Measurements from ENCODE around the gene FAM83F.
"Not testable (repeated sequence)": the region's sequence is repeated elsewhere in the genome, so short reads cannot be mapped to it uniquely, and the experiment has no call there.

FAM83F gene

DNA sequence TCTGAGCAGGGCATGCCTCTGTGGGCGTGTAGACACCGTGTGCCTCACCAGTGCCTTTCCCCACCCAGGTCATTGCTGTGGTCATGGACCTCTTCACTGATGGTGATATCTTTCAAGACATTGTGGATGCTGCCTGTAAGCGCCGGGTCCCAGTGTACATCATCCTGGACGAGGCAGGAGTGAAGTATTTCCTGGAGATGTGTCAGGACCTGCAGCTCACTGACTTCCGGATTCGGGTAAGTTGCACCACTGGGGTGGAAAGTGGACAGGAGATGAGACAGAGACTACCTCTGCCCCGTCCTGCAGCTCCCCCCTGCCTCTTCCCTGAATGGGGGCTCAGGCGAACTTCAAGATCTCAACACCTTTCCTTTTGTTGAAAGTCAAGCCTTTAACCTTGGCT, 24.3 kb downstream of the FAM83F start:
- no peak for DNase-seq

DNA sequence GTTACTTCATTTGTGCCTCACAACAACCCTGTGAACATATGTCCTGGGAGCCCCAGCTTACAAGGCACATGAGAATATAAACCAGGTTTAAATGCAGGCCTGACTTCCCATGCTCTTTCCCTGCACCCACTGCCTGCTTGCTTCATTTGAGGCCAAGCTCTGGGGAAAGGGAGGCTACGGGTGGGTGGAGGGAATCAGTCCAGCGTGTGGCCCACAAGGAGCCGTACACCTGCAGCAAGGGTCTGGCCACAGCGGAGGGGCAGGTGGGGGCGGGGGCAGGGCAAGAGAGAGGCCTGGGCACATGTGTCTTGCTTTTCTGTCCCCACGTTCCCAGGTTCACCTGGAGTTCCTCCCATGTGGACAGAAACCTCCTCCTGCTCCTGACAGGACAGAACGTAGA, 26.2 kb downstream of the FAM83F start:
- no peak for DNase-seq

DNA sequence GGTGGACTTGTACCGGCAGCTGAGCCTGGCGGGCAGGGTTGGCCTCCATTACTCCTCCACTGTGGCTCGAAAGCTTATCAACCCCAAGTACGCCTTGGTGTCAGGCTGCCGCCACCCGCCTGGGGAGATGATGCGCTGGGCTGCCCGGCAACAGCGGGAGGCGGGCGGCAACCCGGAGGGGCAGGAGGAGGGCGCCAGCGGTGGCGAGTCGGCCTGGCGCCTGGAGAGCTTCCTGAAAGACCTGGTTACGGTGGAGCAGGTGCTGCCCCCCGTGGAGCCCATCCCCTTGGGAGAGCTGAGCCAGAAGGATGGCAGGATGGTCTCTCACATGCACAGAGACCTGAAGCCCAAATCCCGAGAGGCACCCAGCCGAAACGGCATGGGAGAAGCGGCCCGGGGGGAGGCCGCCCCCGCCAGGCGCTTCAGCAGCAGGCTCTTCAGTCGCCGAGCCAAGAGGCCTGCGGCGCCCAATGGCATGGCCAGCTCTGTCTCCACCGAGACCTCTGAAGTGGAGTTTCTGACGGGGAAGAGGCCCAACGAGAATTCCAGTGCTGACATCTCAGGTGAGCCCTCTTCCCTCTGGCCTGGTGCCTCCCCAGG, 26.7 kb downstream of the FAM83F start:
- DNase-seq: no peak

DNA sequence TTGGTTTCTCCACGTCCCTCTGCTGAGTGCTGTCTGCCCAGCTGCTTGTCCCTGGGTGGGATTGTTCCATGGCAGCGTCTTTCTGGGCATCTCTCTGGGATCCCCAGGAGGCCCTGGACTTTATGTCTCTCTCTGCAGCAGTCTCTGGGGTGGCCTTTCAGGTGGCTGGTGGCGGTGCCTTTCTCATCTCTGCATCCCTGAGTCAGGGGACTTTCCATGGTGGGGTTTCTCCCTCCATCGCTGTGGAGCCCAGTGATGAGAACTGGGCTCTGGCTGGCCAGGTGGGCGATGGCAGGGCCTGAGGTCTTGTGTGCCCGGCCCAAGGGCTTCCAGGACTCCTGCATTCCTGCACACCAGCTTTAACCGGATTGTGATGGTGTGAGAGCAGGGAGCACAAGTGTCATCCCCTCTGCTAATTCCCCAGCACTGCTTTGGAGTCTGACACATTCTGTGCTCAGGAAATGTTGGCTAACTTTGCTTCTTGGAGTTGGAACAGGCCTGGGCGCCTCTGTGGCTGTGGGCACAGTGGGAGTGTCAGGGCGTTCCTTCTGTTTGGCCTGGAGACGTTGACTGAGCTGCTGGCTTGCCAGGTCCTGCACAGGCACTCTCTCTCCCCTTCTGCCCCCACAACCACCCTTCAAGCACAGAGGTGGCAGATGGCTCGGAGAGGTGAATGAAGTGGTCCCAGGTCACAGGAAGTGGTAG, 27.9 kb downstream of the FAM83F start:
- no peak for DNase-seq

DNA sequence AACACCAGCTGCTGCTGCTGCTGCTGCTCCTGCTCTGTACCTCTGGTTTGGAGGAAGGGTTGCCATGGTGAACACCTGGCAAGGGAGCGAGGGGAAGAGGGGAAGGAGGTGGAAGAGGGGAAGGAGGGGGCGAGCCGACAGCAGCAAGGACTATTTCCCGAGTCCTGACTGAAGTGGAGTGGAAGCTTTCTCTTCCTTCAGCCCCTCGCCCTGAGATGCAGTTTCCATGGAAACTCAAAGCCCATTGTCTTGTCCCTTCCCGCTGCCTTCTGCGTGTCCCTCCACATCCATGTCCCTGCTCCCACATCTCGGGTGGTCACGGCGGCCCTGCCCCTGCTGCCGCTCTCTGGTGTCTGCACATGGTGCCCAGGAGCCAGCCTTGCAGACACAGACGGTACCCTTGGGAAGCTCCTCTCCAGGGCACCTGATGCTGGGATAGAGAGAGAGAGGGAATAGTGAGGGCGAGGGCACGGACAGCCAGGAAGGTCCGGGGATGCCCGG, 28.6 kb downstream of the FAM83F start:
- DNase-seq: no peak

DNA sequence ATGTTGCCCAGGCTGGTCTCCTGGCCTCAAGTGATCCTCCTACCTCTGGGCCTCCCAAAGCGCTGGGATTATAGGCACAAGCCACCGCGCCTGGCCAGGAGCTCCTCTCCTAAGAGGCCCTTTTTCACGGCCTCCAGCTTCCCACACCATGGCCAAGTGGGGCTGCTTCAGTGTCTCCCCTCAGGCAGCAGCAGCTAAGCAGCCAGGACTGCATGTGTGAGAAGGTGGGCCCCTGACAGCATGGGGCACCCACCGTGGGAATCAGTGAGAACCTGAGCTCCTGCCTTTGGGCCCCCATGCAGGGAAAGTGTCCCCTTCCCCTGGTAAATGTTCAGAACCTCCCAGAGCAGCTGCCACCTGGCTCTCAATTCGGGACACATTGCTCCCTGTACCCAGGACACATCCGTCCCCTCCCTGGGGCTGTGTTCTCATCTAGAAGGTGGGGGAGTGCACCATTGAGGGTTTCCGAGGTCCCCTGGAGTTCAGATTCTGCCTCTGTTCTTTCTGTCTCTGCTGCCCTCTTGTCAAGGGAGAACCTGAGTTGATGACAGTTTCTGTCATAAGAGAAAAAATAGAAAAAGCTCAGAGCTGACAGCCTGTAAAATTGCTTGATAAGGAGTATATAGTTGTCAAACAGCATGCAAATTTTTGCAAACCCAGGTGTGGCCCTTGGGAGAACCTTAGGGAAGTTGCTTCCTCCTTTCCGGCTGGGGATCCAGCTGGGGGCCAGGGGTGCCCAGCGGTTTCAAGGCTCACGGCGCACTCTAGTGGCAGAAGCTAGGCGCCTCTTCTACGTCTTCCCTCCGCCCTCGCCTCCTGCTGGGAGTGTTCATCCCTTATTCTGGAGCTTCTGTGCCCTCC, 29.7 kb downstream of the FAM83F start:
- DNase-seq: peak; percentile 54

DNA sequence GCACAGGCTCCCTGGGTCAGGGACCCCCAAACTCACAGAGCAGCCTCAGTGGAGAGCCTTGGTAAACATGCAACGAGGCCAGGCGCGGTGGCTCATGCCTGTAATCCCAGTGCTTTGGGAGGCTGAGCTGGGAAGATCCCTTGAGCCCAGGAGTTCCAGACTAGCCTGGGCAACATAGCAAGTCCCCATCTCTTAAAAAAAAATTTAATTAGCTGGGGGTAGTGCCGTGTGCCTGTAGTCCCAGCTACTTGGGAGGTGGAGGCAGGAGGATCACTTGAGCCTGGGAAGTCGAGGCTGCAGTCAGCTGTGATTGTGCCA, 30.3 kb downstream of the FAM83F start:
- DNase-seq: not testable (repeated sequence)

DNA sequence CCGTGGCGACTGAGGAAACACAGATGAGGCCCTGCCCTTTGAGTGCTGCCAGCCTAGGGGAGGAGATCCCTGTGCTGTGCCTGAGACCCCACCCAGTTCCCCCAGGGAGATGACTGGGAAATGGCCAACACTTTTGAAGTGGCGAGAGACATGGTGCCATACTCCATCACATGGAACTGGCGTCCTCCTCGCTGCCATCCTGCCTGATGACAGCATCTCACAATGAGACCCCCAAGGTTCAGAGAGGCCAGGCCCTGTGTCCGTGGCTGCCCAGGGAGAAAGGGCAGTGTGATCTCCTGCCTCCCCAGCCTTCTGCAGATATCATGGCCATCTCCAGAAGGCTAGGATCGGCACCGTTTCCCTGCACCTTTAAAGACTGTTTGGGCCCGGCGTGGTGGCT, 31.1 kb downstream of the FAM83F start:
- DNase-seq: no peak

DNA sequence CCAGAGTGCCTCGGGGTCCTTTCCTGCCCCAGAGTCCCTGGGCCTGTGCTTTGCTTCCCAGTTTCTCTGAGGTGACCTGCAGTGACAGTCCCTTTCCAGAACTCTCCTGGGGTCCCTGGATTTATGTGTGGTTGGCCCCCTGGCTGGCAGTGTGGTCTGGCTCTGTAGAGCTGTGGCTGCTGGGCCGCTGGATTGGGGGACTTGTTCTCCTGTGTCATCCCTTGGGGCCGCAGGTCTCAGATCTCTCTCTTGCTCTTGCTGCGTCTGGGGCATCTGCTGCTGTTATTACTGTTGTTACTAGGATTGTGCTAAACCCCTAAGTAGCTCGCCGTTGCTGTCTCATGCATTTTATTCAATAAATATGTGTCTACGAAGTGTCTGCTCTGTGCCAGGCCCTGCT, 31.9 kb downstream of the FAM83F start:
- DNase-seq: no peak

DNA sequence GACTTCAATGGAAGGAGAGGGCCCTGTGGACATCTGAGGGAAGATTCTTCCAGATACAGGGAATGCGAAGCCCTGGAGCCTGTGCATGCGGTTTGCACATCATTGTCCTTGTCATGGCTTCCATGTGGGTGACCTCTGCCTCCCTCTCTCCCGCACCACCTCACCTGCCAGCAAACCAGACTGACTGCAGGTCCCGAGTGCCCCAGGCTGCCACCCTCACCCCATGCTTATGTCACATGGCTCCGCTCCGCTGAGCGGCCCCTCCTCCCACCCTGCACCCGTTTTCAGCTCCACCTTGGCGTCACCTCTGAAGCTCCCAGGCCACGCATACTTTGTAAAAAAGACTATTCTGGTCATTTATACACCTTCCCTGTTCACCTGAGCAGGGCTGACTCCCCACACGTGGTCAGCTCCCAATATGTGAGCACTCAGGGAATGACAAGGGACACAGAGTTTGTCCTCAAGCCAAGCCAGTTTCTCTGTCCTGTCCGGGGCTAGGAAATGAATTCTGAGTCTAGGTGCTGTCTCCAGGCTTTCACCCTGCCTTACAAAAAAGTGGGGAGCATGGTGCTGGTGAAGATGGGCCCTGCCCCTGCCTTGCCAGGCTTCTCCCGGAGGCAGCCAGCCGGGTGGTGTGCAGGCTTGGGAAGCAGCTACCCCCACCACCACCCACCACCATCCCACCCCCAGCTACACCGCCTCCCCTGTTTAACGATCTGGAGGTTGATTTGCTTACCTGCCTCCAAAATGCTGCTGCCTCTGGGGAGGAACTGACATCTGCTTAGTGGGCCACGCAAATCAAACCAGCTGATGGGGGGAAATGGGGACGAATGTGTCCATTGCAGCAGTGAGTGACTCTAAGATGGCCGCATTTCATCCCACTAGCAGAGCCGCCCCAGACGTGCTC, 32.7 kb downstream of the FAM83F start:
- DNase-seq: no peak

DNA sequence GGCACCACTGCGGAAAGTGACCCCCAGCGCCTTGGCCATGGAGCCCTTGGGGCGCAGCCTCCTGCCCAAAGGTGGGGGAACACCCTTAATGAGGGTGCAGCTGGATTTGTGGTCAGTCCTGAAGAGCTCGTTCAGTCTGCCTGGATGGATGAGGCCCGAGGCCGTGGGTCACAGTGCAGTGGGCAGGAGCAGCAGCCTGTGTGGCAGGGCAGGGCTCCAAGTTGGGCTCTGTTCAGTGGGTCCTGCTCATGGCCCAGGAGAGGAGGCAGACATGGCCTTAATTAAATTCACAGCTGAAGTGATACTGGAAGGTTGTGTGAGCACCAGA, 33.3 kb downstream of the FAM83F start:
- no peak for DNase-seq

DNA sequence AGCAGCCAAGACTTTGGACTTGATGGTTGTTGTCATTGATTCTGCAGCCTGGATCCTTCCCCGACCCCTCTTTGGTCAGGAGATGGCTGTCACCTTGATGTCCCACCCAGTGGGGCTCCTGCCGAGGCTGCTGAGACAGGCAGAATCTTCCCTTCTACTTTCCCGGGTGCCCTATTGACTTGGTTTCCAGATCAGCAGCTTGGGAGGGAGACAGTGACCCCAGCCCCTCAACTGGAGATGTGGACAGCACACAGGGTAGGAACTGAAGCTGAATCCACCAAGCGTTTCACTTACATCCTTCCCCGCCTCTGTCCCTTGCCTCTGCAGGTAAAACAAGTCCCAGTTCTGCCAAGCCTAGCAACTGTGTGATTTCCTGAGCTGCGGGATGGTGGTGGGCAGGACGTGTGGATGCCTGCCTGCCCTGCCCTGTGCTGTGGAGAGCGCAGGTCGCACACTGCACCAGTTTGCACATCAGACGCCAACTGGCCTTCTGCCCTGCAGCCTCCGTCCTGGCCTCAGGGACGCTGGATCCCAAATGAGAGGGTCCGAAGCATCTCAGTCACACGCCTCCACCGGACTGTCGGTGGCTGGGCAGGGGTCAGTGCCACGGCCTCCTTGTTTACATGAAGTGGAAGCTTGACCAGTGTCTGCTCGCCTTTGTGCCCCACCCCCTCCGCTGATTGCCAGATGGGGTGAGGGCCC, 34.6 kb downstream of the FAM83F start:
- no peak for DNase-seq

DNA sequence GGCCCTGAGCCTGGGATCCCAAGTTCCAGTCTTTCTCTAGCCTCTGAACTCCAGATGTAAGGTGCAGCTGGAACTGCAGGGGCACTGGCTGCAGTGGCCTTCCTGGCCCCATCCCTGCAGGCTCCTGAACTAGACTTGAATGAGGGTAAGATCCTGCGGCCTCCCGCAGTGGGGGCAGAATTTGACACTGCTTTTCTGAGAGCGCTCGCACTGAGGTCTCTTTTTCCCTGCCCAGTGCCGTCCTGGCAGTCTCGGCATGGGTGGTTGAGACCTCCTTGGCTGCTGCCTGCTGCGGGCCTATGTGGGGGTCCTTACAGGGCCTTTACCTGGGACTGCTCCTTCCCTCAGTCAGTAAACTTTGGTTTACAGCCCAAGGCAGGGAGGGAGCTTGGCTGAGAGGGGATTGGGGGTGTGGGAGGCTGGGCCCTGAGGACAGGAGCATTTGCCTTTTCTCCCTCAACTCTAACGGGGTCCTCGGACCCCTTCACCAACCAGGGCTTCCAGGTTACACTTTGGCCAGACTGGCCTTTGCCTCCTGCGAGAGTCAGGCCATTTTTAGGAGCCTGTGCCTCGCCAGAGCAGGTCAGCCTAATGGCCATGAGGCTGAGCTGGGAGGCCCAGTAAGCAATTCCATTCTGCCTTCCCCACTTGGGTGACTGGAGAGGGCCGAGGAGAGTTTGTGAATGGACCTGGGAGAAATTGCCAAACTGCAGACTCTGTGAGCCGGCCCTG, 35.4 kb downstream of the FAM83F start:
- no peak for DNase-seq

DNA sequence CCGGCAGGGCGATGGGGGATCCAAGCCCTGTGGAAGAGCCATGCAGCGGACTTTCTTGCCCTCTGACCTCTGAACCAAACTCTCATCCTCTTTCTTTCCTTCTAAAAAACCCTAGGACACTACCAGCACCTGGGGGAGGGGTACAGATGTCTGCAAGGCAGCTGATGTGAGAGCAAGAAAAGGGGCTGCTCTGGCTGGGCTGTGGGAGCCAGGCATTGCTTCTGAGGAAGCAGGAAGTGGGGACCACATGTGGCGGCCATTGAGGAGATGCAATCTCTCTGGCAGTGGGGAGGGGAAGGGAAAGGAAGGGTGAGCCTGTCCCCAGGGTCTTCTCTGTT, 36.0 kb downstream of the FAM83F start:
- no peak for DNase-seq

DNA sequence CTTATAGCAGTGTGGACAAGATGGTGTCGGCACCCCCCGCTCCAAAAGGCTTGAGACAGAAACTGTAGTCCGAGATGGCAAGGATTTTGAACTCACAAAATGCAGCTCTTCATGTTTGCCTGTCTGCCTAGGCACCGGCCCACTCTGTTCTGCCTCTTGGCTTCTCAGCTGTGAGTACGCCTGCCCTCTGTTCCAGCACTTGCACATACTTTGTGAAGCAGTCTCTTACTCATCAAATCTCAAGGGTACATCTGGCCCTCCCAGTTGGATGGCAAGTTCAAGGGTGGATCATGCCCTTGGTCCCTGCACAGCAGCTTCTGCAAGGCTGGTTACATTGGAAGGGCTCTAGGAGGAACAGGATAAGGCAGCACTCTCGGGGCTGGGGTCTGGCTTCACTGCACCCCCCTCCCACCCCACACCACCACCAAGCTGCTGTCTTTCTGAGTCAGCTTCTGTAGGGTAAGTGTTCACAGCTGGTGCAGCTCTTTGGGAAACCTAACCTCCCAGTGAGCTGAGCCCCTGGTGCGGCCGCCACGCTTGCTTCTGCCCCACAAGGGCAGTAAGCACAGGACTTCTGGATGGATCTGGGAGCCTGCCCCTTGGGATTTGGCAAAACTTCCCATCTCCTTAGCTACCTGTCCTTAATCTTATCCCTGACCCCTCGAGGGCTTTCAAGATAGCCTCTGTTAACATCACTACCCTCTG, 37.2 kb downstream of the FAM83F start:
- no peak for DNase-seq

DNA sequence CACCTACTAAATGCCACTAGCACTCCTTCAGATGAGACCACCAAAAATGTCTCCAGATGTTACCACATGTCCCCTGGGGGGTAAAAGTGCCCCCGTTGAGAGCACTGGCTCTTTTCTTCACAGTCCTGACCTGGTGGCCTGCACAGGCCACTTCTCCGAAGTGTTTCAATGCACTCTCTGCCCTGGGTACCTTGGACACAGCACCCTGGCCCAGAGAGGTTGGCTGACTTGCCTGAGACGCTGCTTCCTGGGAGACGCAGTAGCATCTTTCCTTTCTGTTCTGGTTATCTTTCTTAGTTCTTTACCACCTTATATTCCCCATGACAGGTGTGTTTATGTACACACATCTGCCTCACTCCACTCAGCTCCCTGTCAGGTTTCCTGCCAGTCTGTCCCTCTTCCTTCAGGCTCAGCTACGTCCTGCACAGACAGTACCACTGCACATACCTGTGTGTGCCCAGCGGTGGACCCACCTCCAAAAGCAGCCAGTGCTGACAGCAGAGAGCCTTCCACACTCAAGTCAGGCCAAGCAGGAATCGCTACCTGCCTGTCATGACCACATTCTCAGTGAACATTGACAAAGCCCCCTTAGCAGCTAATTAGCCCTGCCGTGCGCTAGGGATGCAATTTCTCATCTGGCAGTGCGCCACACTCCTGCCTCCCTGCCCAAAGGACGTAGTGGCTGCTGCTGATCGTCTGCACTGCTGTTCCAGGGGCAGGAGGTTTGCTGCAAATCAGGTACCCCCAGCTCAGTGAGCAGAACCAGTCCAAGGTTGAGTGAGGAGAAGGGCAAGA, 39.0 kb downstream of the FAM83F start:
- DNase-seq: no peak

DNA sequence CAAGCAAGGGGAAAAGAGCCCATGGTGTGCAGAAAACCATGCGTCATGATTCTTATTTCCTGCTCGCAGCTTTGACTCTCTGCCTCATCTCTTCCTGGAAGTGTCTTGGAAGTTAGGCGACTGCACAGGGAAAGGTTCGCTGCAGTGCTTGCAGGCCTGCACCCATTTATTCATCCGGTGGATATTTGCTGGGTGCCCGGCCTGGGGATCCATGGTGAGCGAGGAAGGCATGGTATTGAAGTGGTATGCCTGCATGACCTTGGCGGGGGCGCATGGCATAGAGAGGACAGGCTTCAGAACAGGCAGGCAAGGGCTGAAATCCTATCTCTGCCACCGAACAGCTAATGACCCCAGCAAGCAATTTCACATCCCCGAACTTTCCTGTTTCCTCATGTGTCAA, 40.6 kb downstream of the FAM83F start:
- no peak for DNase-seq

DNA sequence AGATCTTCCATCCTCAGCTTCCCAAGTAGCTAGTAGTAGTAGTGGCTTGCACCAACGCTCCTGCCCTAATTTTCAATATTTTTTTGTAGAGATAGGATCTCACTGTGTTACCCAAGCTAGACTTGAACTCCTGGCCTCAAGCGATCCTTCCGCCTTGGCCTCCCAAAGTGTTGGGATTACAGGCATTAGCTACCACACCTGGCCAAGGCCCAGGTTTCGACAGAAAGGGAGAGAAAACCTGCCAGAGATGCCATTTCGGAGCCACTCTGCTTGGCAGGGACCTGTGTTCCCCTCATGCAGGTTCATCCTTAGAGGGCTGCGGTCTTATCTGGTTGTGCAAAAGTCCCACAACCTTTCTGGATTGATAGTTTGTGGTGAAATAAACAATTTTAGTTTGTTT, 41.4 kb downstream of the FAM83F start:
- no peak for DNase-seq

DNA sequence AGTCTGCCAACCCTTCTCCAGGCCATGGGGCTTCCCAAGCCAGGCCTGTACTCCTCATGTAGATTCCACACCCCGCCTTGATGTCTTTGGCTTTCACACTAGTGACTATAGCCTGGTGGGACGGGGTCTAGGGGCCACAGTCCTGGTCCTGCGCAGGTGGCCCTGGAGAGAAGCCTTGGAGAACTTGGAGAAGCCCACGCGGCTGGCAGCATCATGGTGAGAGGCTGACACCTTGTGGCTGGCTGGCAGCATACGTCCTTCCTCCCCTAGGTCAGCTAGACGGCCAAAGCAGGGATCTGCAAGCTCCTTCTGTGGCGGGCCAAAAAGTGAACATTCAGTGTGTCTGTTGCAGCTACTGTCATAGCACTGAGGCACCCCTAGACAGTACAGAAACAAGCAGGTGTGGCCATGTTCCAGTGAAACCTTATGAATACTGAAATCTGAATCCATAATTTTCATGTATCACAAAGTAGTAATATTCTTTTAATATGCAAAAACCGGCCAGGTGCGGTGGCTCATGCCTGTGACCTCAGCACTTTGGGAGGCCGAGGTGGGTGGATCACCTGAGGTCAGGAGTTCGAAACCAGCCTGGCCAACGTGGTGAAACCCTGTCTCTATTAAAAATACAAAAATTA, 42.0 kb downstream of the FAM83F start:
- peak; percentile 64 for DNase-seq

DNA sequence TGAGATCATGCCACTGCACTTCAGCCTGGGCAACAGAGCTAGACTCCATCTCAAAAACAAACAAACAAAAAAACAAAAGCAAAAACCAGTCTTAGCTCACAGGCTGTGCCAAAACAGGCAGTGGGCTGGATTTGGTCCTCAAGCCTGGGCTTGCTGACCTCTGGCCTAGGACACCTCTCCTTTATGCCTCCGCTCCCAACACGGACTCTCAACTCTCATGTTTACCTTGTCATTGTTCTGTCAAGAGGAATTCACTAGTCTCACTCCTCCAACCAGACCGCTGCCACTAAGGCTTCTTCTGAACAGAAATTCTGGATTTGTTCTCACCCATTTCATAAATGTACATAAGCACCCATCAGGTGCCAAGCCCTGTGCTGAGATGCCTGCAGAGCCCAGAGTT, 42.6 kb downstream of the FAM83F start:
- DNase-seq: no peak

All from CD4-positive, alpha-beta T cell treated with Interleukin-15 for 1 hour (primary cell).